GM23338 (cell line): ENCODE measurements around the gene BTBD18. TPM values are rescaled to one million over a fixed set of nuclear protein-coding genes. Genes with fewer than 3 reads are reported as not detected.
A peak's percentile ranks its signal among the peaks of the same experiment; 100 is the strongest.

Experiments
- ATAC-seq: fragments of 200-7000 bp; cut with Tn5 transposase; 3 replicates; pipeline ENCODE4 v1.9.1; 2020
- DNase-seq: peaks from one replicate; pipeline ENCODE4 v3.0.0-alpha.2; 2015; ENCODE audit warnings: low spot score
- H2AFZ ChIP-seq: fragments of 200-600 bp; sonication (generic); 2 replicates; pipeline ENCODE4 v1.8.0; 2016; ENCODE audit warnings: antibody characterized with exemption, mild to moderate bottlenecking, moderate library complexity
- H3F3A ChIP-seq: fragments of 200-600 bp; sonication (generic); replicated peaks from 2 replicates; pipeline ENCODE4 v1.8.0; 2017; ENCODE audit warnings: antibody characterized with exemption, mixed run types, low read depth
- H3K27ac ChIP-seq: fragments of 200-600 bp; sonication (generic); 2 replicates; pipeline ENCODE4 v1.6.1; 2016; ENCODE audit warnings: low read depth
- H3K27me3 ChIP-seq: fragments of 200-600 bp; sonication (generic); 2 replicates; pipeline ENCODE4 v1.8.0; 2016; ENCODE audit warnings: mild to moderate bottlenecking, mixed run types, moderate library complexity; ENCODE audit not compliant: insufficient read depth
- H3K36me3 ChIP-seq: fragments of 200-600 bp; sonication (generic); 2 replicates; pipeline ENCODE4 v1.8.0; 2016; ENCODE audit warnings: mild to moderate bottlenecking; ENCODE audit not compliant: insufficient read depth
- H3K4me1 ChIP-seq: fragments of 200-600 bp; sonication (generic); 2 replicates; pipeline ENCODE4 v1.8.0; 2016; ENCODE audit warnings: mild to moderate bottlenecking, moderate library complexity; ENCODE audit not compliant: insufficient read depth
- H3K4me2 ChIP-seq: fragments of 200-600 bp; sonication (generic); 2 replicates; pipeline ENCODE4 v1.7.1; 2017; ENCODE audit warnings: mixed run types
- H3K4me3 ChIP-seq: fragments of 200-600 bp; sonication (generic); 2 replicates; pipeline ENCODE4 v1.6.1; 2016; ENCODE audit warnings: mixed run types
- H3K79me2 ChIP-seq: fragments of 200-600 bp; sonication (generic); replicated peaks from 2 replicates; pipeline ENCODE4 v1.8.0; 2017; ENCODE audit warnings: mild to moderate bottlenecking; ENCODE audit not compliant: insufficient read depth
- H3K9me2 ChIP-seq: fragments of 200-600 bp; sonication (generic); 2 replicates; pipeline ENCODE4 v1.8.0; 2017; ENCODE audit not compliant: insufficient read depth
- H4K20me1 ChIP-seq: fragments of 200-600 bp; sonication (generic); replicated peaks from 2 replicates; pipeline ENCODE4 v1.8.0; 2017; ENCODE audit warnings: mild to moderate bottlenecking; ENCODE audit not compliant: insufficient read depth
- H3K27ac Mint-ChIP-seq: 2 replicates; pipeline ENCODE4 v1.8.0; 2020; ENCODE audit warnings: inconsistent platforms, mild to moderate bottlenecking, moderate library complexity, mixed read lengths
- H3K27me3 Mint-ChIP-seq: 3 replicates; pipeline ENCODE4 v1.8.0; 2022; ENCODE audit warnings: low read depth, mild to moderate bottlenecking, moderate library complexity, mixed read lengths, inconsistent platforms; ENCODE audit not compliant: insufficient read depth, poor library complexity
- H3K36me3 Mint-ChIP-seq: 3 replicates; pipeline ENCODE4 v1.8.0; 2021; ENCODE audit warnings: low read depth, mild to moderate bottlenecking, inconsistent platforms, moderate library complexity, mixed read lengths
- H3K4me1 Mint-ChIP-seq: 3 replicates; pipeline ENCODE4 v1.8.0; 2020; ENCODE audit warnings: mild to moderate bottlenecking, inconsistent platforms, mixed read lengths
- H3K4me3 Mint-ChIP-seq: 3 replicates; pipeline ENCODE4 v1.8.0; 2021; ENCODE audit warnings: moderate library complexity, mild to moderate bottlenecking, inconsistent platforms, mixed read lengths
- H3K9me3 Mint-ChIP-seq: 3 replicates; pipeline ENCODE4 v1.8.0; 2020; ENCODE audit warnings: moderate library complexity, mild to moderate bottlenecking, inconsistent platforms, mixed read lengths
- CREB1 ChIP-seq: fragments of 250-450 bp; sonication (Bioruptor Pico); IDR thresholded peaks from 2 replicates; pipeline ENCODE4 v1.5.0; 2020; ENCODE audit warnings: low read depth, mild to moderate bottlenecking, moderate library complexity
- ETS1 ChIP-seq: IDR thresholded peaks from 2 replicates; pipeline ENCODE4 v1.6.1; 2016; ENCODE audit warnings: antibody characterized with exemption
- EZH2 ChIP-seq: fragments of 200-600 bp; sonication (generic); IDR thresholded peaks from one replicate; pipeline ENCODE4 v1.8.0; 2017; ENCODE audit warnings: antibody characterized with exemption, mild to moderate bottlenecking, low read depth; ENCODE audit not compliant: unreplicated experiment
- EZH2phosphoT487 ChIP-seq: fragments of 200-600 bp; sonication (generic); IDR thresholded peaks from one replicate; pipeline ENCODE4 v1.8.1; 2018; ENCODE audit warnings: antibody characterized with exemption; ENCODE audit not compliant: unreplicated experiment
- JUNB ChIP-seq: IDR thresholded peaks from one replicate; pipeline ENCODE4 v1.6.1; 2016; ENCODE audit warnings: antibody characterized with exemption; ENCODE audit not compliant: unreplicated experiment
- NANOG ChIP-seq: IDR thresholded peaks from 2 replicates; pipeline ENCODE4 v1.6.1; 2016; ENCODE audit warnings: antibody characterized with exemption, borderline replicate concordance
- POLR2AphosphoS5 ChIP-seq: IDR thresholded peaks from 2 replicates; pipeline ENCODE4 v1.6.1; 2016; ENCODE audit warnings: antibody characterized with exemption, low read depth
- REST ChIP-seq: IDR thresholded peaks from one replicate; pipeline ENCODE4 v1.6.1; 2018; ENCODE audit warnings: antibody characterized with exemption; ENCODE audit not compliant: unreplicated experiment
- STAT1 ChIP-seq: IDR thresholded peaks from one replicate; pipeline ENCODE4 v1.6.1; 2016; ENCODE audit warnings: antibody characterized with exemption; ENCODE audit not compliant: unreplicated experiment
- ZNF114 ChIP-seq: fragments of 250-450 bp; sonication (Bioruptor Pico); IDR thresholded peaks from 2 replicates; pipeline ENCODE4 v1.5.0; 2020; ENCODE audit warnings: mild to moderate bottlenecking, moderate library complexity
- ZNF331 ChIP-seq: fragments of 250-450 bp; sonication (Bioruptor Pico); IDR thresholded peaks from 2 replicates; pipeline ENCODE4 v1.5.0; 2020; ENCODE audit warnings: low read depth, mild to moderate bottlenecking, moderate library complexity
- ZNF462 ChIP-seq: fragments of 250-450 bp; sonication (Bioruptor Pico); IDR thresholded peaks from 2 replicates; pipeline ENCODE4 v1.5.0; 2020; ENCODE audit warnings: mild to moderate bottlenecking, moderate library complexity
- polyA plus RNA-seq: library from polyadenylated mRNA; unstranded; fragments of >200 nt; fragmentation: Nextera tagmentation; extraction: Ambion mirVana; gene quantifications from 2 replicates; pipeline ENCODE4 v1.2.1, GENCODE V29; 2016
- total RNA-seq: library from RNA; depleted of rRNA; stranded (reverse); fragments of >200 nt; shearing (Covaris generic); gene quantifications from 2 replicates; pipeline ENCODE4 v1.2.3, GENCODE V29; 2014
- TF ChIP-seq, protein P1 (sequence below), 2 experiments: fragments of 200-600 bp in 1 of 2; sonication (generic) in 1 of 2; conservative IDR thresholded peaks; 2 replicates each; pipeline versions ENCODE4 v1.5.1 to v1.6.1; 2016 to 2017; ENCODE audit warnings: antibody characterized with exemption in 2 of 2, low read depth in 2 of 2, mild to moderate bottlenecking in 2 of 2, moderate library complexity in 1 of 2

Gene BTBD18
- total and polyA plus RNA-seq, 2 experiments from 2014 or later = 0.29 TPM; not detected in 1

DNA sequence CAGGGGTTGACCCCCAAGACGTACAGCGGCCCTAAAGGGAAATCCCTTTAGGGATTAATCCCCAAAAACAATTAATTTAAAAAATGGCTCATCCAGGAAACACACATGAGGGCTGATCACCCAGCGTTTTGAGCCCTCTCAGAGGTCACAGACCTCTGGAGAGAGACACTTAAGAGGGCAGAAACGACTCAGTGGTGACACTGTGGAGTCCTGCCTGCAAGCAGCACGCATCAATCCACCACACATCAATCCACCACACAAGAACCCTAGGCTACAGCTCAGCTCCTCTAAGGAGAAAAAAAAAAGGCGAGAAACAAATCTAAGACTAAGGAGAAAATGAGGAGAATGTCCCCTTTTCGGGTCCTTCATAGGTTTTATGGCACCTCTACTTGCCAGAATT, 22.8 kb downstream of the BTBD18 start:
- Histone ChIP-seq H3K4me2 (peak overlapping the region; percentile 69), H3K4me1 (peaks cover 16% of the 10 kb centered on the region), H3K79me2 (peaks cover 99% of the 10 kb centered on the region)

More for the DNA sequence above, 22.8 kb downstream of the BTBD18 start:
- TF ChIP-seq EZH2phosphoT487 = no peak
- no peak for TF ChIP-seq STAT1
- TF ChIP-seq ZNF114 (CRISPR knock-in tag) = no peak
- no peak for TF ChIP-seq ZNF331 (CRISPR knock-in tag)
- TF ChIP-seq, protein P1, sequence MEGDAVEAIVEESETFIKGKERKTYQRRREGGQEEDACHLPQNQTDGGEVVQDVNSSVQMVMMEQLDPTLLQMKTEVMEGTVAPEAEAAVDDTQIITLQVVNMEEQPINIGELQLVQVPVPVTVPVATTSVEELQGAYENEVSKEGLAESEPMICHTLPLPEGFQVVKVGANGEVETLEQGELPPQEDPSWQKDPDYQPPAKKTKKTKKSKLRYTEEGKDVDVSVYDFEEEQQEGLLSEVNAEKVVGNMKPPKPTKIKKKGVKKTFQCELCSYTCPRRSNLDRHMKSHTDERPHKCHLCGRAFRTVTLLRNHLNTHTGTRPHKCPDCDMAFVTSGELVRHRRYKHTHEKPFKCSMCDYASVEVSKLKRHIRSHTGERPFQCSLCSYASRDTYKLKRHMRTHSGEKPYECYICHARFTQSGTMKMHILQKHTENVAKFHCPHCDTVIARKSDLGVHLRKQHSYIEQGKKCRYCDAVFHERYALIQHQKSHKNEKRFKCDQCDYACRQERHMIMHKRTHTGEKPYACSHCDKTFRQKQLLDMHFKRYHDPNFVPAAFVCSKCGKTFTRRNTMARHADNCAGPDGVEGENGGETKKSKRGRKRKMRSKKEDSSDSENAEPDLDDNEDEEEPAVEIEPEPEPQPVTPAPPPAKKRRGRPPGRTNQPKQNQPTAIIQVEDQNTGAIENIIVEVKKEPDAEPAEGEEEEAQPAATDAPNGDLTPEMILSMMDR (conservative IDR thresholded peaks at IDR 0.05; ENCODE audit: low read depth in 2 of 2) = no peak
- no peak for TF ChIP-seq REST
- no peak for TF ChIP-seq EZH2
- TF ChIP-seq ETS1 = no peak
- TF ChIP-seq POLR2AphosphoS5 = no peak
- no peak for TF ChIP-seq CREB1 (CRISPR knock-in tag)
- no peak for TF ChIP-seq JUNB
- no peak for TF ChIP-seq ZNF462 (CRISPR knock-in tag)
- TF ChIP-seq NANOG = no peak
- Mint-ChIP-seq H3K9me3 (no peaks in the 10 kb centered on the region), H3K27ac (peak overlapping the region; percentile 95), H3K27me3 (no peaks in the 10 kb centered on the region), H3K4me3 (peak overlapping the region; percentile 43; the same call in 2 of the 3 replicates), H3K4me1 (peaks cover 27% of the 10 kb centered on the region), H3K36me3 (peaks cover 13% of the 10 kb centered on the region; the same call in 2 of the 3 replicates)
- H4K20me1 ChIP-seq = peaks cover 23% of the 10 kb centered on the region; the same call in 1 of the 2 replicates
- peaks cover 2% of the 10 kb centered on the region; the same call in 1 of the 2 replicates for H3K36me3 ChIP-seq
- H3K27ac ChIP-seq = peak overlapping the region; percentile 30
- no peak overlapping the region for H2AFZ ChIP-seq
- H3K9me2 ChIP-seq = no peaks in the 10 kb centered on the region
- ATAC-seq = peak; percentile 73
- peaks cover 14% of the 10 kb centered on the region; the same call in 1 of the 2 replicates for H3F3A ChIP-seq
- H3K4me3 ChIP-seq = peak overlapping the region; percentile 31; the same call in 1 of the 2 replicates
- no peaks in the 10 kb centered on the region for H3K27me3 ChIP-seq
- DNase-seq = no peak
